Astrocyte of the spinal cord (primary cell): ENCODE data around the gene IRAK1BP1.
"Not testable (repeated sequence)": the region's sequence is repeated elsewhere in the genome, so short reads cannot be mapped to it uniquely, and the experiment has no call there.

Source experiments
- DNase-seq: peaks from one replicate; pipeline ENCODE4 v3.0.0; 2011; ENCODE audit warnings: low read depth, low spot score
- H3K4me3 ChIP-seq: 2 replicates; pipeline ENCODE4 v1.5.1; 2011; ENCODE audit warnings: low read depth, mild to moderate bottlenecking, low read length, moderate library complexity
- CTCF ChIP-seq: IDR thresholded peaks from 2 replicates; pipeline ENCODE4 v1.5.1; 2012; ENCODE audit warnings: low read depth, mild to moderate bottlenecking, low read length, inconsistent platforms
- in situ Hi-C: cut with HindIII; loops from 2 replicates; pipeline ENCODE4 v1.10.0; 2017; ENCODE audit warnings: low sequenced_read_pairs

The IRAK1BP1 gene

DNA sequence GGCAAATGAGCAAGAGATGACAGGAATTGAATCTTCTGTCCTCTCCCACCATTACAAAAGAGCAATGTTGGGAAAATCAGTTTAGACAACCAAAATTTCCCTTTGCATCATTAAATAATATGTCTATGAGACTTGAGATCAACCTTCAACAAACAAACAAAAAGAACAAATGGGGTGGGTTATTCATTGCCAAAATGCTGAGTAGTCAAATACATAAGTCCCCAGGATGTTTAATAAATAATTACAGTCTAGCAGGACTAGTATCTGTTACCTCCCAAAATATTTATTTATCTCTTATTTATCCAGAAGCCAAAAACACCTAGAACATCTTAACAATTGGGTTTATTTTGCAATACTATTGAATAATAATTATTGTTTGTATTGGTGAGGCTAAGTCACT is 16.2 kb upstream of the IRAK1BP1 start:
- no peak overlapping the region for H3K4me3 ChIP-seq
- in situ Hi-C loops: no loop called here
- TF ChIP-seq CTCF: no peak
- DNase-seq: no peak

DNA sequence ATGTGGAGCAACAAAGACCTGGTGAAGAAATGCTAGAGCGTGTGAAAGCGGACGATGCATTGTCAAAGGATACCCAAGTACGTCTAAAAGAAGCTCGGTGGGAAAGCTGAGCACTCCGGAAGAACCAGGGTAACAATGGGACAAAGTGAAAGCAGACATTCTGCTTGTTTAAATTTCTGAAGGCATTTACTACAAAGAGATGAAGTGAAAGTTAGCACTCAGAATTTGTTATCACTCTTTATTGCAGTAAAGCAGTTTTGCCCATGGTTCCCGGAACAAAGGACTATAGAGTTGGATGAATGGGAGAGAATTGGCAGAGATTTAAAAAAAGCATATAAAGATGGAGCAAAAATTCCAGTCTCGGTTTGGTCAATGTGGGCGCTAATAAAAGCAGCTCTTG is 12.8 kb upstream of the IRAK1BP1 start:
- TF ChIP-seq CTCF: no peak

DNA sequence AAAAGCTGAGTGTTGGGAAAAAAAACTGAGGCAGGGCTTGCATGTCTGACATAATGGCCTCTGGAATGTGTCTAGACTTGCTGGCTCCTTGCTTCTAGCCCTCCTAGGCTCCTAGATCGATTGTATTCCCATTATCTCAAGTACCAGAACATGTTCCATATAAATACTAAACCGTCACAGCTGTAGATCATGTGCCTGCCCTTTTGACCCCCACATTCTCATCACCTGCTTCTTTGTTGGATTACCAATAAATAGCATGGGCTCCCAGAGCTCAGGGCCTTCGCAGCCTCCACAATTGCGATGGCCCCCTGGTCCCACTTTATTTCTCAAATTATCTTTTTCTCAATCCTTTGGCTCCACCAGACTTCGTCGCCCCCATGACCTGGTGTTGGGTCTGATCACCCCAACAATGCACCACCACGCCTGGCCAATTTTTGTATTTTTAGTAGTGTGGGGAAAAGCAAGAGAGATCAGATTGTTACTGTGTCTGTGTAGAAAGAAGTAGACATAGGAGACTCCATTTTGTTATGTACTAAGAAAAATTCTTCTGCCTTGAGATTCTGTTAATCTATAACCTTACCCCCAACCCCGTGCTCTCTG is 8.9 kb upstream of the IRAK1BP1 start:
- in situ Hi-C loops, DNase-seq, H3K4me3 ChIP-seq: not testable (repeated sequence)

More for the DNA sequence above, 12.8 kb upstream of the IRAK1BP1 start:
- no peak overlapping the region for H3K4me3 ChIP-seq
- DNase-seq: no peak
- in situ Hi-C loops: no loop called here

DNA sequence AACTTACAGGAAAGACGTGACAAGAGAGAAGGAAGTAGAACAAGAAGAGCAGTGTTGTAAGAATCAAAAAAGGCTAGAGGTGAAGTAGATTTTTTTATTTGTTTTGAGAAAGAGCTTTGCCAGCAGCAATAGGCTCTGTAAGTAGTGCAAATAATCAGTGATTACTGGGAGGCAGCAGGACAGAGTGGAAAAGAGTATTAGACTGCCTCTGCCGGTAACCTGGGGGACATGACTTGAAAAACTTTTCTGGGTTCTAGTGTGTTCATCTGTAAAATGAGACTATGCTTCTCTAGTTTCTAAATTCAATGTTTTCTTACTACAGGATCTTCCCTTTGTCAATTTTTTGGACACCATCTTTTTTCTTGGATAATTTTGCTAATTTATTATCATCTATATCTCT is 5.8 kb upstream of the IRAK1BP1 start:
- no peak for DNase-seq
- TF ChIP-seq CTCF: peak; percentile 23
- H3K4me3 ChIP-seq: no peak overlapping the region
- in situ Hi-C loops: no loop called here

DNA sequence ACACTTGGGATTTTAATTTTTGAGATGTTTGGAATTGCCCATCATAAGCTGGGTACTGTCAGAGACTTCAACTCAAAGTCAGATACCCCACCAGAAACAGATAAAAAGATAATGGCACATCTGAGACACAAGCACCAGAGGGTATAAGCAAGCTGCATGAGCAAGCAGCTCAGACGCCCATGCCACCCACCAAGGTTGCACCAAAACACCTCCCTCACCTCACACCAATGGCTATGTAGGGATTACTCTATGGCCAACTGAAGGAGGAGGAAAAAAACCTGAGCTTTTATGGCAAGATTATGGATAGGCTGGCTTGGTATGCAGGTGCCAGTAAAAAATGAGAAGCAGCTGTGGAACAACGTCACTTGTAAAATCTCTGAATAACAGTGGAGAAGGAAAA is 3.8 kb upstream of the IRAK1BP1 start:
- in situ Hi-C loops: no loop called here
- H3K4me3 ChIP-seq: no peak overlapping the region
- TF ChIP-seq CTCF: no peak
- no peak for DNase-seq

DNA sequence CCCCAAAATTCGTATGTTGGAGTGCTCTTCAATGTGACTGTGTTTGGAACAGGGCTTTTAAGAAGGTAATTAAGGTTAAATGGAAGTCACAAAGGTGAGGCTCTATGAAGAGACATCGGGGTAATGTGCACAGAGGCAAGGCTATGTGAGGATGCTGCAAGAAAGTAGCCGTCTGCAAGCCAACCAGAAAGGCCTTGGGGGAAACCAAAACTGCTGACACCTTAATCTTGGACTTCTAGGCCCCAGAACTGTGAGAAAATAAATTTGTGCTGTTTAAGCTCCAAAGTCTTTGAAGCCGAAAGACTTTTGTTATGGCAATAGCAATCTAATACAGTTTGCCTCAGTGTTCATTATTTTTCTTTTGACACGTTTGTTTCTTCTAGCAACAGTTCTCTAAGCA is 2.4 kb upstream of the IRAK1BP1 start:
- in situ Hi-C loops: no loop called here
- no peak for DNase-seq
- H3K4me3 ChIP-seq: no peak overlapping the region
- no peak for TF ChIP-seq CTCF

GRCh38 chr6:78867020-78867369 is 356 bp upstream of the IRAK1BP1 start:
- DNase-seq: no peak
- H3K4me3 ChIP-seq: peak overlapping the region; percentile 93
- no peak for TF ChIP-seq CTCF
- in situ Hi-C loops: no loop called here
